GM12878 (cell line): ENCODE data around the gene SUOX. TPM values are rescaled to one million over a fixed set of nuclear protein-coding genes. Genes with fewer than 3 reads are reported as not detected.

Experiments used
- ATAC-seq: fragments of 200-7000 bp; cut with Tn5 transposase; 3 replicates; pipeline ENCODE4 v1.9.1; 2020; ENCODE audit warnings: mild to moderate bottlenecking, moderate library complexity
- BruUV-seq: library from RNA; stranded (reverse); fragments of 400-500 nt; replicated peaks from 2 replicates; lab custom pipeline; 2021; lab: Mats Ljungman, UMichigan
- CTCF ChIA-PET: fragments of 300-600 bp; sonication (Branson Sonifier 250); formaldehyde crosslinking; extraction: SDS; loops from one replicate; lab custom pipeline; 2021; ENCODE audit warnings: inconsistent platforms; lab: Yijun Ruan, JAX
- POLR2A ChIA-PET: fragments of 350-600 bp; formaldehyde crosslinking; extraction: SDS; loops from one replicate; lab custom pipeline; 2021; ENCODE audit warnings: inconsistent platforms; lab: Charles Lee
- RAD21 ChIA-PET: fragments of 300-600 bp; sonication (Branson Sonifier 250); formaldehyde crosslinking; loops from one replicate; lab custom pipeline; 2023; ENCODE audit warnings: antibody characterized with exemption; ENCODE audit not compliant: unreplicated experiment; lab: Charles Lee
- SMC1A ChIA-PET: fragments of 300-600 bp; sonication (Branson Sonifier 250); formaldehyde crosslinking; loops from one replicate; lab custom pipeline; 2023; ENCODE audit not compliant: unreplicated experiment, uncharacterized antibody; lab: Charles Lee
- DNase-seq: peaks from one replicate; pipeline ENCODE4 v3.0.0-alpha.2; 2011; ENCODE audit warnings: low read depth, low spot score
- FAIRE-seq: peaks from 3 replicates; lab custom pipeline; 2011; peaks lifted over from hg19 to GRCh38; lab: Jason Lieb, UNC
- H2AFZ ChIP-seq: 2 replicates; pipeline ENCODE4 v1.6.0; 2011; ENCODE audit warnings: low read depth, low read length, control low read depth; ENCODE audit not compliant: control insufficient read depth
- H3K27ac ChIP-seq: 2 replicates; pipeline ENCODE4 v1.5.1; 2011; ENCODE audit warnings: control low read depth; ENCODE audit not compliant: control insufficient read depth, insufficient read depth
- H3K27me3 ChIP-seq, 2 experiments: replicated peaks in 1 of 2; 2 replicates each; pipeline versions ENCODE4 v1.6.0 to v1.6.1; 2011; ENCODE audit warnings: low read length in 1 of 2; ENCODE audit not compliant: control insufficient read depth in 2 of 2, insufficient read depth in 2 of 2
- H3K36me3 ChIP-seq, 2 experiments: 2 replicates each; pipeline ENCODE4 v1.5.1; 2011; ENCODE audit warnings: low read length in 1 of 2; ENCODE audit not compliant: control insufficient read depth in 2 of 2, insufficient read depth in 2 of 2
- H3K4me1 ChIP-seq: 2 replicates; pipeline ENCODE4 v1.6.1; 2011; ENCODE audit warnings: mild to moderate bottlenecking, low read length, moderate library complexity, mixed read lengths; ENCODE audit not compliant: control insufficient read depth, insufficient read depth
- H3K4me2 ChIP-seq: 2 replicates; pipeline ENCODE4 v1.6.0; 2011; ENCODE audit warnings: control low read depth; ENCODE audit not compliant: control insufficient read depth, insufficient read depth
- H3K4me3 ChIP-seq: fragments of 200-600 bp; sonication (generic); 2 replicates; pipeline ENCODE4 v1.5.1; 2016
- H3K79me2 ChIP-seq: 2 replicates; pipeline ENCODE4 v1.6.0; 2011; ENCODE audit warnings: low read length; ENCODE audit not compliant: control insufficient read depth, insufficient read depth
- H3K9ac ChIP-seq: 2 replicates; pipeline ENCODE4 v1.8.0; 2011; ENCODE audit warnings: low read length, control low read depth, mixed read lengths; ENCODE audit not compliant: control insufficient read depth, insufficient read depth
- H3K9me3 ChIP-seq: replicated peaks from 3 replicates; pipeline ENCODE4 v1.5.1; 2011; ENCODE audit warnings: mild to moderate bottlenecking, low read length; ENCODE audit not compliant: control insufficient read depth, insufficient read depth
- H4K20me1 ChIP-seq: 2 replicates; pipeline ENCODE4 v1.6.0; 2011; ENCODE audit not compliant: control insufficient read depth, insufficient read depth
- ATF3 ChIP-seq: IDR thresholded peaks from 2 replicates; pipeline ENCODE4 v1.6.1; 2011; ENCODE audit warnings: low read depth, mild to moderate bottlenecking, low read length, moderate library complexity, borderline replicate concordance; ENCODE audit errors: extremely low read depth
- BMI1 ChIP-seq: fragments of 450-650 bp; IDR thresholded peaks from 2 replicates; pipeline ENCODE4 v1.6.1; 2016; ENCODE audit warnings: mild to moderate bottlenecking, moderate library complexity, borderline replicate concordance
- HDAC6 ChIP-seq: fragments of 200-600 bp; sonication (generic); IDR thresholded peaks from one replicate; pipeline ENCODE4 v1.8.0; 2017; ENCODE audit warnings: antibody characterized with exemption; ENCODE audit not compliant: unreplicated experiment
- IKZF1 ChIP-seq: fragments of 450-650 bp; conservative IDR thresholded peaks from 2 replicates; pipeline ENCODE4 v1.6.1; 2017; ENCODE audit warnings: antibody characterized with exemption, mild to moderate bottlenecking
- IRF5 ChIP-seq: fragments of 450-650 bp; IDR thresholded peaks from 2 replicates; pipeline ENCODE4 v1.6.1; 2017; ENCODE audit warnings: borderline replicate concordance
- MYC ChIP-seq: IDR thresholded peaks from 2 replicates; pipeline ENCODE4 v1.6.1; 2011; ENCODE audit warnings: mild to moderate bottlenecking, low read length, moderate library complexity, inconsistent platforms; ENCODE audit not compliant: insufficient read depth, insufficient replicate concordance, insufficient read length, severe bottlenecking
- NFYA ChIP-seq: IDR thresholded peaks from 2 replicates; pipeline ENCODE4 v1.6.1; 2011; ENCODE audit warnings: low read depth, mild to moderate bottlenecking, low read length, improper control_type of control experiment, borderline replicate concordance
- NR2F1 ChIP-seq: fragments of 450-650 bp; conservative IDR thresholded peaks from 2 replicates; pipeline ENCODE4 v1.6.1; 2017; ENCODE audit warnings: mild to moderate bottlenecking
- PML ChIP-seq: IDR thresholded peaks from 2 replicates; pipeline ENCODE4 v1.6.1; 2012; ENCODE audit warnings: low read length, inconsistent platforms
- RUNX3 ChIP-seq: IDR thresholded peaks from 2 replicates; pipeline ENCODE4 v1.6.1; 2012; ENCODE audit warnings: low read length, inconsistent platforms
- WGBS: methylation state at CpG from one replicate; pipeline ENCODE4 v1.1.6; 2016; ENCODE audit warnings: low lambda C conversion rate; ENCODE audit not compliant: insufficient replicate concordance, insufficient coverage; ENCODE audit errors: missing lambda C conversion rate; 5-methylcytosine and 5-hydroxymethylcytosine counted together
- in situ Hi-C: fragments of 300-500 bp; cut with MboI; formaldehyde crosslinking; loops from 9 replicates; pipeline ENCODE4 v1.14.3; 2018; ENCODE audit warnings: mixed read lengths
- intact Hi-C: fragments of 100-400 bp; cut with micrococcal nuclease; formaldehyde crosslinking; loops from one replicate; pipeline ENCODE4 v1.14.2; 2022; ENCODE audit not compliant: unreplicated experiment
- polyA plus RNA-seq, 11 experiments: library from polyadenylated mRNA; depleted of rRNA in 4 of 11; unstranded in 6 of 11; stranded (reverse) in 5 of 11; fragments of >200 nt; fragmentation: Nextera tagmentation in 4 of 11; fragmentation: Illumina TruSeq in 1 of 11; extraction: Ambion mirVana in 4 of 11; extraction: Trizol in 1 of 11; gene quantifications; 1 replicate in 1 of 11; 2 replicates in 10 of 11; pipeline versions ENCODE4 v1.2.1 to v1.2.3, GENCODE V29; 2011 to 2016; ENCODE audit warnings: inconsistent platforms in 2 of 11, missing spikeins in 2 of 11, low read depth in 1 of 11
- total RNA-seq, 4 experiments: library from RNA; depleted of rRNA in 3 of 4; stranded (reverse); fragments of >200 nt in 3 of 4; fragmentation: Illumina TruSeq in 1 of 4; extraction: Trizol in 1 of 4; gene quantifications; 2 replicates each; pipeline versions ENCODE4 v1.2.1 to v1.2.3, GENCODE V29; 2013 to 2021
- TF ChIP-seq, protein P1 (sequence below): fragments of 450-650 bp; IDR thresholded peaks from 2 replicates; pipeline ENCODE4 v1.6.1; 2017; ENCODE audit warnings: mild to moderate bottlenecking, moderate library complexity
- TF ChIP-seq, protein P2 (sequence below): fragments of 450-650 bp; conservative IDR thresholded peaks from 2 replicates; pipeline ENCODE4 v1.6.1; 2017; ENCODE audit warnings: mild to moderate bottlenecking, moderate library complexity

Gene SUOX
- total and polyA plus RNA-seq, 10 of the 15 experiments (the other 5 are each of a cell fraction or from before 2014, with no cell fraction given): 5.1 to 18.8 (median 13.4) TPM

GRCh38 chr12:55974308-55974730, 22.8 kb upstream of the SUOX start:
- WGBS: 3% methylated on average over 14 of the region's 15 CpGs
- no peaks in the 10 kb centered on the region for H4K20me1 ChIP-seq
- ChIA-PET POLR2A (interaction anchor here (0.5 to 3.6 kb wide), 40 partner anchors 10 to 1649 kb away, joined by 3 to 85 read pairs (median 6); partner anchors contain the start of genes CD63, COPZ1, DGKA and DNAJC14), CTCF (interaction anchor here (0.7 to 3.1 kb wide), 18 partner anchors 9 to 245 kb away, joined by 3 to 55 read pairs (median 5); partner anchors contain the start of genes ORMDL2, PYM1 and SUOX), RAD21 (interaction anchor here (0.5 to 3.5 kb wide), 26 partner anchors 10 to 257 kb away, joined by 3 to 56 read pairs (median 4); partner anchors contain the start of genes CD63, DGKA, DNAJC14 and ESYT1), SMC1A (interaction anchor here (0.8 to 2.9 kb wide), 20 partner anchors 8 to 236 kb away, joined by 3 to 37 read pairs (median 4); partner anchors contain the start of genes DNAJC14, ORMDL2, SARNP and SUOX)
- H3K27me3 ChIP-seq: no peaks in the 10 kb centered on the region
- ATAC-seq: peak; percentile 58
- H3K4me3 ChIP-seq: peak overlapping the region; percentile 88
- FAIRE-seq: no peak
- peak overlapping the region; percentile 66 for H2AFZ ChIP-seq
- BruUV-seq: no TSS peak
- intact Hi-C loops (loop anchor here (5.0 kb wide), 1 partner anchor 473 kb away; the partner anchor contains the start of gene TIMELESS), in situ Hi-C loops (no loop called here)
- peaks cover 42% of the 10 kb centered on the region for H3K79me2 ChIP-seq
- no peak for DNase-seq
- H3K9ac ChIP-seq: peak overlapping the region; percentile 86
- H3K9me3 ChIP-seq: no peaks in the 10 kb centered on the region
- peaks cover 0 to 13% of the 10 kb centered on the region in 2 experiments for H3K36me3 ChIP-seq
- peak overlapping the region; percentile 85 for H3K27ac ChIP-seq
- H3K4me2 ChIP-seq: peak overlapping the region; percentile 9; the same call in 1 of the 2 replicates
- H3K4me1 ChIP-seq: peaks cover 2% of the 10 kb centered on the region; the same call in 1 of the 2 replicates
- TF ChIP-seq MYC (peak; percentile 18), RUNX3 (no peak), IKZF1 (0 out of 2 replicates have a peak, but pooled peaks have one; percentile 9), ATF3 (no peak), PML (peak; percentile 64; the same call in 1 of the 2 replicates), NR2F1 (peak; percentile 39), BMI1 (no peak), HDAC6 (no peak), NFYA (no peak), IRF5 (no peak)
- TF ChIP-seq, protein P1, sequence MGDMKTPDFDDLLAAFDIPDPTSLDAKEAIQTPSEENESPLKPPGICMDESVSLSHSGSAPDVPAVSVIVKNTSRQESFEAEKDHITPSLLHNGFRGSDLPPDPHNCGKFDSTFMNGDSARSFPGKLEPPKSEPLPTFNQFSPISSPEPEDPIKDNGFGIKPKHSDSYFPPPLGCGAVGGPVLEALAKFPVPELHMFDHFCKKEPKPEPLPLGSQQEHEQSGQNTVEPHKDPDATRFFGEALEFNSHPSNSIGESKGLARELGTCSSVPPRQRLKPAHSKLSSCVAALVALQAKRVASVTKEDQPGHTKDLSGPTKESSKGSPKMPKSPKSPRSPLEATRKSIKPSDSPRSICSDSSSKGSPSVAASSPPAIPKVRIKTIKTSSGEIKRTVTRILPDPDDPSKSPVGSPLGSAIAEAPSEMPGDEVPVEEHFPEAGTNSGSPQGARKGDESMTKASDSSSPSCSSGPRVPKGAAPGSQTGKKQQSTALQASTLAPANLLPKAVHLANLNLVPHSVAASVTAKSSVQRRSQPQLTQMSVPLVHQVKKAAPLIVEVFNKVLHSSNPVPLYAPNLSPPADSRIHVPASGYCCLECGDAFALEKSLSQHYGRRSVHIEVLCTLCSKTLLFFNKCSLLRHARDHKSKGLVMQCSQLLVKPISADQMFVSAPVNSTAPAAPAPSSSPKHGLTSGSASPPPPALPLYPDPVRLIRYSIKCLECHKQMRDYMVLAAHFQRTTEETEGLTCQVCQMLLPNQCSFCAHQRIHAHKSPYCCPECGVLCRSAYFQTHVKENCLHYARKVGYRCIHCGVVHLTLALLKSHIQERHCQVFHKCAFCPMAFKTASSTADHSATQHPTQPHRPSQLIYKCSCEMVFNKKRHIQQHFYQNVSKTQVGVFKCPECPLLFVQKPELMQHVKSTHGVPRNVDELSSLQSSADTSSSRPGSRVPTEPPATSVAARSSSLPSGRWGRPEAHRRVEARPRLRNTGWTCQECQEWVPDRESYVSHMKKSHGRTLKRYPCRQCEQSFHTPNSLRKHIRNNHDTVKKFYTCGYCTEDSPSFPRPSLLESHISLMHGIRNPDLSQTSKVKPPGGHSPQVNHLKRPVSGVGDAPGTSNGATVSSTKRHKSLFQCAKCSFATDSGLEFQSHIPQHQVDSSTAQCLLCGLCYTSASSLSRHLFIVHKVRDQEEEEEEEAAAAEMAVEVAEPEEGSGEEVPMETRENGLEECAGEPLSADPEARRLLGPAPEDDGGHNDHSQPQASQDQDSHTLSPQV: no peak
- TF ChIP-seq, protein P2, sequence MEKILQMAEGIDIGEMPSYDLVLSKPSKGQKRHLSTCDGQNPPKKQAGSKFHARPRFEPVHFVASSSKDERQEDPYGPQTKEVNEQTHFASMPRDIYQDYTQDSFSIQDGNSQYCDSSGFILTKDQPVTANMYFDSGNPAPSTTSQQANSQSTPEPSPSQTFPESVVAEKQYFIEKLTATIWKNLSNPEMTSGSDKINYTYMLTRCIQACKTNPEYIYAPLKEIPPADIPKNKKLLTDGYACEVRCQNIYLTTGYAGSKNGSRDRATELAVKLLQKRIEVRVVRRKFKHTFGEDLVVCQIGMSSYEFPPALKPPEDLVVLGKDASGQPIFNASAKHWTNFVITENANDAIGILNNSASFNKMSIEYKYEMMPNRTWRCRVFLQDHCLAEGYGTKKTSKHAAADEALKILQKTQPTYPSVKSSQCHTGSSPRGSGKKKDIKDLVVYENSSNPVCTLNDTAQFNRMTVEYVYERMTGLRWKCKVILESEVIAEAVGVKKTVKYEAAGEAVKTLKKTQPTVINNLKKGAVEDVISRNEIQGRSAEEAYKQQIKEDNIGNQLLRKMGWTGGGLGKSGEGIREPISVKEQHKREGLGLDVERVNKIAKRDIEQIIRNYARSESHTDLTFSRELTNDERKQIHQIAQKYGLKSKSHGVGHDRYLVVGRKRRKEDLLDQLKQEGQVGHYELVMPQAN: no peak
